CD4-positive, alpha-beta T cell treated with Interleukin-10 for 1 hour (primary cell): ENCODE measurements around the gene SLITRK4.

ENCODE experiments used
- DNase-seq: peaks from one replicate; pipeline ENCODE4 v3.0.0-alpha.2; 2020

The SLITRK4 gene

GRCh38 chrX:143635915-143636314, at the start of gene SLITRK4:
Gene SLITRK4 (minus strand): TSS chrX:143636101. CDS start chrX:143631108, 4,993 bp downstream.
- DNase-seq = no peak

GRCh38 chrX:143683486-143683885, 47.6 kb upstream of the SLITRK4 start:
- no peak for DNase-seq

GRCh38 chrX:143674926-143675325, 39.0 kb upstream of the SLITRK4 start:
- DNase-seq = no peak

GRCh38 chrX:143669395-143669794, 33.5 kb upstream of the SLITRK4 start:
- DNase-seq = no peak

DNA sequence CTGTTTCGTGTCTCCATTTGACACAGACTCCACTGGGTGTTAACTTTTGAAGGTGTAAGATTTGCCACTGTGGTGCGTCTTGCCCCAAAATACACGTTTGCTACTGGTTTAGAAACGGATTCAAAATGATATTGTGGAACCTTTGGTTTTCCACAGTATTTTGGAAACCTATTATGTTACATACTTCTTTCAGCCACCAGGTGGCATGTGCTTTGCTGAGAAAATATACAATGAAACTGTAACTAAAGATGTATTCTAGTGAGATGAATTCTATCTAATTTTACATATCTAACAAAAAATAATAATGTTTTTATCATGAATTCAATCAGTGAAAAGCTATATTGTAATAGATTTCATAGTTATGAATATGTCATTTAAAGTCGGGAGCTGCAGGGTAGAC, 28.4 kb upstream of the SLITRK4 start:
- DNase-seq = no peak

DNA sequence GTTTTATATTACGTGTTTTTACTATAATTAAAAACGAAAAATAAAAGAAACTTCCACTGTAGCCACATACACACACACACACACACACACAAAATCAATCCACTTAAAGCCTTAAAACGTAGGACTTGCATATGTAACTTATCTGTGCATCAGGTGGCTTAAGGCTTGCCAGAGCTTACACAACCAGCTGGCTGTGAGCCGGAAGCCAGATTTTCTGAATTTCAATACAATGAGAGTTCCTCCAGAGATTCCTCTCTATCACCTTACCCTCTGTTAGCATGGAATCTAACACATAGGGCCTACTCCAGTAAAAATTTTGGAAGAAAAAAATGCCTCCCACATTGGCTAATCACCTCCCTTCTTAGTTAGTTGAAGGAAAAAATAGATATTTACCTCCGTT, 27.9 kb upstream of the SLITRK4 start:
- DNase-seq = no peak

GRCh38 chrX:143661286-143661685, 25.4 kb upstream of the SLITRK4 start:
- DNase-seq = no peak

DNA sequence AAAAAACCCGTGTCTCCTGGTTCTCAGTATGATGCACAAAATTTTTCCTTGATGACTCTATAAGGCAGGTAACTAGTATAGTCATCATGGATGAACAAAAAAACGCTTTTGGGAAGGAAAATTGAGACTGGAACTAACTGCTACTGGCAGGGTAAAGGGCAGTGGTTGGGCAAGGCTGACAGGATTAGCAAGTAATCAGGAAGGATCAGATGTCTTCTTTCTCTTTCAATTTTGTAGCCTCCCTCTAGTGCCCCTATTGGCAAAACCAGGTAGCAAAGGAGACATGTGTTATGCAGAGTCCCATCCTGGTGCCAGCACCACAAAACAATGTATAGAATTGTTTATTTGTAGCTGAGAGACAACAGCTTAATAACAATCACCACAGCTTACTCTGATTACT, 12.8 kb upstream of the SLITRK4 start:
- DNase-seq = no peak

GRCh38 chrX:143642426-143642825, 6.5 kb upstream of the SLITRK4 start:
- DNase-seq = no peak

DNA sequence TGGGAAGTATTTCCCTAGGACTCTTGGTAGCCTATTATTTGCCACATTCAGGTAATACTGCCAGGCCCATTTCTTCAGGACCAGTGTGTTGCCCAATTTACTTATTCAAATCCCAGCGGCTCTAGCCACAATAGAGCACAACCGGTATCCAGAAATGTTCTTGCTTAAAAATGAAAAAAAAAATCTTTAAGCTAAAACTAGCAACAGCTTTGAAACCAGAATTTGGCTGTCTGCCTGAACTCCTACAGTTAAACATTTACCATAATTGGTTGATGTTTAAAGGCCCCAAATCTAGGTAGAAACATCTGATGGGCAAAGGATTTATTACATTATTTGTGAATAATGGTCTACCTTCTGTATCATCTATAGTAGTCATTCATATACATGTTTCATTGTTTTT, 930 bp upstream of the SLITRK4 start:
- no peak for DNase-seq

DNA sequence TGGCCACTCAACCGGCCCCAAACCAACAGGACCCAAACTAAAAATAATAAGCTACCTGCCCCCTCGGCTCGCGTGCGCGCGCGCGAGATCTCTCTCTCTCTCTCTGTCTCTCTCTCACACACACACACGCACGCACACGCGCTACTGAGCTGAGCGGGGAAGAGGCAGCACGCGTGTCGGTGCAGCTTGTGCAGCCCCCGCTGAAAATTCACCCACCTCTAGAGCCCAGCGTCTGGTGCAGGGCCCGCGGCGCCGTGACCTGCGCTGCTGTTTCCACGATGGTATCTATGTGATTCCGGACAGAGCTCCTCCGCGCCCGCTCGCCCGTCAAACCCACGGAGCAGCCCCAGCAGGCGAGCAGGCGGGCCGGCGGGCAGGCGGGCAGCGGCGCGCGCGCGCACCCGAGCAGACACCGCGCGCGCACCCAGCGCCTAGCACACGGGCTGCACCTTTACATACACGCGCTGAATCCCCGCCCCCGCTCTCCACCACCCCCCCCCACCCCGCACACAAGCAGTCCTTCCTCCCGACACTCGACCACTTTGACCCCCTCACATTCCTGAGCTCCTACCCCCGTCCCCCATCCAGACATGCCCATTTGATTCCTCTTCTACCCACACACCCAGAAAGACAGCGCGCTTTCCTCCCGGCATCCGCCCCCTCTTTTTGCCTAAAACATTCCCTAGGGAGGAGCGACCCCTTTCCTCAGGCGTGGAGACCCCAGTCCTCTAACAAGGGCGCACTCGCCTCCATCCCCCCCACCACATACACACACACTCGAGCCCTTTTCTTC, 1.0 kb downstream of the SLITRK4 start:
- DNase-seq = no peak

DNA sequence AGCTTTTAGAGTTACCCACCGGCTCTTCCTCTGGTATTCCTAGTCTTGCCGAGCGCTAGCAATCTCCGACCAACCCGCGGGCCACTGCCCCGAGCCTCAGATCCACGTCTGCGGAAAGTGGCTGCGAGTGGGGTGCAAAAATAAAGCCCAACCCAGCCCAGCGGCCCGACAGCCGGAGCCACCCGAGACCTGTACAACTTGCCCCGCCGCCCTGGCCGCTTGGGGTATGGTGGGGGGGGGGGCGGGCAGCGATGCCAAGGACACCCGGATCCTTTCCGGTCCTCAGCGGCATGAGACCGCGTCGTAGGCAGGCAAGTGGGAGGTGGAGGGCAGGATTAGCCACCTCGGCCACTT, 1.6 kb downstream of the SLITRK4 start:
- DNase-seq = no peak

DNA sequence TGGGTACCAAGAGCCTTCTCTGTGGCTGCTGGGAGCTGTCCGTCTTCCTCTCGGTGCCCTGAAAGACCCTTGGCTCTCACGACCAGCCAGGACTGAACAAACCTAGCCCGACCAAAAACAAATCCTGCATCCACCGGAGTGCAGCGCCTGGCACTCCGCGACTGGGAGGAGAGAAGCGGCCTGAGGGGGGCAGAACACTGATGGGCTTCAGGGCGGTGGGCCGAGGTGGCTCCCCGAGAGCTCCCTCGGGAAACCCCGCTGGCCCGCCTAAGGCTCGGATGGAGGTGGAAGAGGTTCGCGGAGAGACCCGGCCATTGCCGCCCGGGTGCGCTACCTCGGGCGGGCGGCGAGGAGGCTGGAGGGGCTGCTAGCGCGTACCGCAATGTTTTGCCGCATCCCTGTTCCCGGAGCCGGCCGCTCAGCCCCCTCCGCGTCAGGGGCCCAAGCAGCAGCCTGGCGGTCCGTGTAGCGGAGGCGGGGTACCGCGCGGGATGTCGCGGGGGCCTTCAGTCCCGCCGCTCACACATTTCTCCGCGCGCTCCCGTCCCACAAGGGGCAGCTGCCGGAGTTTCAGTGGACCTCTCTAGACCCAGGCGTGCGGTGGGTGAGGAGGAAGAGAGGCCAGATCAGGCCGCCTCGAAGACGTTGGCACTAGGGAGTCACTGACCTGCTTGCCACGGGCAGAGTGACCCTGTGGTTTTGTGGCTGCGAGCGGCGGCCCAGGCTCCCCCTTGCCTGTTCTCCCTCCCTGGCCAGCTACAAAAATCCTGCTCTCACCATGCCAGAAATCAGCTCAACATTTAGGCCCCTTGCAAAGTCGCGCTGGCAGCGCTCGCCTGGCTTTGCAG, 2.2 kb downstream of the SLITRK4 start:
- no peak for DNase-seq

- peak; percentile 1 for DNase-seq
These were observed 3.1 kb downstream of the SLITRK4 start for GRCh38 chrX:143632625-143633410.

- DNase-seq = no peak
These were observed 12.2 kb downstream of the SLITRK4 start for GRCh38 chrX:143623657-143624056.

- no peak for DNase-seq
These were observed 14.6 kb downstream of the SLITRK4 start for GRCh38 chrX:143621276-143621675.

GRCh38 chrX:143615851-143616250, 20.1 kb downstream of the SLITRK4 start:
- DNase-seq = no peak

DNA sequence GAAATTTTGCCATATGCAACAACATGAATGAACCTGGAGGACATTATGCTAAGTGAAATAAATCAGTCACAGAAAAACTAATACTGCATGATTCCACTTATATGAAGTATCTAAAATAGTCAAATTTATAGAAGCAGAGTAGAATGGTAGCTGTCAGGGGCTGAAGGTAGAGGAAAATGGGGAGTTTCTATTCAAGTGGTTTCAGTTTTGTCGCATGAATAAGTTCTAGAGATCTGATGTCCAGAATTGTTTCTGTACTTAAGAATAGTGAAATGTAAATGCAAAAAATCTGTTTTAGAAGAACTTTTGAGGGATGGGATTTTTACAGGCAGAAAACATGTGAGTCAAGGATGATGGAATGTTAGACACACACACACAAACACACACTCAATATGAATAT, 34.1 kb downstream of the SLITRK4 start:
- DNase-seq = no peak

- DNase-seq = no peak
These were observed 54.7 kb downstream of the SLITRK4 start for GRCh38 chrX:143581240-143581639.

GRCh38 chrX:143580266-143580665, 55.6 kb downstream of the SLITRK4 start:
- DNase-seq = no peak
